BJ (cell line): ENCODE measurements around the gene POLR2L. TPM values are rescaled to one million over a fixed set of nuclear protein-coding genes. Genes with fewer than 3 reads are reported as not detected.

Experiments
- CTCF ChIA-PET: fragments of 350-600 bp; formaldehyde crosslinking; extraction: SDS; loops from one replicate; lab custom pipeline; 2021; ENCODE audit warnings: antibody characterized with exemption, inconsistent platforms; lab: Yijun Ruan, JAX
- POLR2A ChIA-PET: fragments of 300-600 bp; sonication (Branson Sonifier 250); formaldehyde crosslinking; extraction: SDS; loops from one replicate; lab custom pipeline; 2021; ENCODE audit warnings: antibody characterized with exemption; lab: Charles Lee
- DNase-seq: peaks from one replicate; pipeline ENCODE4 v3.0.0-alpha.2; 2011; ENCODE audit warnings: low read depth
- H3K27me3 ChIP-seq: 2 replicates; pipeline ENCODE4 v1.6.0; 2011; ENCODE audit warnings: low read length; ENCODE audit not compliant: control insufficient read depth, insufficient read depth
- H3K36me3 ChIP-seq: 2 replicates; pipeline ENCODE4 v1.5.1; 2011; ENCODE audit warnings: low read length; ENCODE audit not compliant: control insufficient read depth, insufficient read depth
- H3K4me3 ChIP-seq: 2 replicates; pipeline ENCODE4 v1.5.1; 2011; ENCODE audit warnings: low read depth, mild to moderate bottlenecking, control low read depth, low read length
- CTCF ChIP-seq: IDR thresholded peaks from 2 replicates; pipeline ENCODE4 v1.5.1; 2011; ENCODE audit warnings: low read depth, mild to moderate bottlenecking, control low read depth, inconsistent platforms, low read length, moderate library complexity; ENCODE audit not compliant: insufficient read depth
- polyA plus RNA-seq: library from polyadenylated mRNA; depleted of rRNA; stranded (reverse); fragments of >200 nt; gene quantifications from 2 replicates; pipeline ENCODE4 v1.2.3, GENCODE V29; 2011

POLR2L gene
- polyA plus RNA-seq, 1 experiment, result 734 TPM

GRCh38 chr11:866481-866880 lies 24.2 kb upstream of the POLR2L start:
- Histone ChIP-seq H3K36me3 (peaks cover 33% of the 10 kb centered on the region), H3K27me3 (no peaks in the 10 kb centered on the region), H3K4me3 (no peak overlapping the region)
- ChIA-PET POLR2A (no interaction called here), CTCF (interaction anchor here (1.3 kb wide), 1 partner anchor 22 kb away, joined by 3 read pairs; no protein-coding TSS in a partner anchor)
- no peak for TF ChIP-seq CTCF
- DNase-seq, result no peak

GRCh38 chr11:865462-866430 lies 23.4 kb upstream of the POLR2L start:
- Histone ChIP-seq H3K27me3 (no peaks in the 10 kb centered on the region), H3K4me3 (no peak overlapping the region), H3K36me3 (peaks cover 34% of the 10 kb centered on the region)
- TF ChIP-seq CTCF, result no peak
- CTCF ChIA-PET, result interaction anchor here (0.5 kb wide), 1 partner anchor 75 kb away, joined by 3 read pairs; no protein-coding TSS in a partner anchor
- no peak for DNase-seq
- POLR2A ChIA-PET, result no interaction called here

GRCh38 chr11:864898-865297 lies 22.6 kb upstream of the POLR2L start:
- TF ChIP-seq CTCF, result no peak
- H3K36me3 ChIP-seq, result peaks cover 32% of the 10 kb centered on the region
- no peak for DNase-seq
- no peak overlapping the region for H3K4me3 ChIP-seq
- POLR2A ChIA-PET, result no interaction called here
- CTCF ChIA-PET, result no interaction called here
- no peaks in the 10 kb centered on the region for H3K27me3 ChIP-seq

- POLR2A ChIA-PET, result no interaction called here
- Histone ChIP-seq H3K4me3 (no peak overlapping the region), H3K36me3 (peaks cover 27% of the 10 kb centered on the region), H3K27me3 (no peaks in the 10 kb centered on the region)
- TF ChIP-seq CTCF, result no peak
- CTCF ChIA-PET, result no interaction called here
- no peak for DNase-seq
Observed at GRCh38 chr11:863910-864827, 21.8 kb upstream of the POLR2L start.
